GM03348 (cell line): Measurements from ENCODE around the gene RPS6KA5.

Source experiments
- DNase-seq: peaks from one replicate; pipeline ENCODE4 v3.0.0; 2012; ENCODE audit warnings: low spot score

Gene RPS6KA5

GRCh38 chr14:90808759-90809529, 251.5 kb downstream of the RPS6KA5 start:
- DNase-seq: no peak

GRCh38 chr14:90807060-90807459, 253.4 kb downstream of the RPS6KA5 start:
- no peak for DNase-seq

- peak; percentile 71 for DNase-seq
Measured at GRCh38 chr14:90805662-90806540, 254.5 kb downstream of the RPS6KA5 start.

GRCh38 chr14:90805084-90805391, 255.4 kb downstream of the RPS6KA5 start:
- no peak for DNase-seq

- no peak for DNase-seq
Measured at GRCh38 chr14:90804292-90805083, 256.0 kb downstream of the RPS6KA5 start.

GRCh38 chr14:90803249-90803648, 257.2 kb downstream of the RPS6KA5 start:
- no peak for DNase-seq

GRCh38 chr14:90799420-90799819, 261.0 kb downstream of the RPS6KA5 start:
- DNase-seq: no peak

- DNase-seq: no peak
Measured at GRCh38 chr14:90797919-90798318, 262.5 kb downstream of the RPS6KA5 start.
